ENCODE data around the gene FIBP. TPM values are rescaled to one million over a fixed set of nuclear protein-coding genes. Genes with fewer than 3 reads are reported as not detected.

Gene FIBP
- polyA plus RNA-seq, 1 donor from 2014 or later, result 248 TPM

- peak; percentile 77 for TF ChIP-seq REST (IDR thresholded peaks at IDR 0.05; ENCODE audit: borderline replicate concordance)
- TF ChIP-seq MXI1 (conservative IDR thresholded peaks at IDR 0.05; ENCODE audit: poor library complexity, severe bottlenecking), result no peak
- TF ChIP-seq POLR2AphosphoS5 (IDR thresholded peaks at IDR 0.05), result no peak
- Histone ChIP-seq H3K4me2 (ENCODE audit: low read length) (peak overlapping the region; percentile 95), H3F3A (ENCODE audit: insufficient read depth, low read length, poor library complexity, severe bottlenecking) (peaks cover 5% of the 10 kb centered on the region), H3K36me3 (ENCODE audit: insufficient read depth, low read length) (no peaks in the 10 kb centered on the region), H3K79me2 (replicated peaks; ENCODE audit: insufficient read depth, low read length) (peaks cover 42% of the 10 kb centered on the region), H3K9ac (ENCODE audit: low read length) (peak overlapping the region; percentile 98), H2AFZ (ENCODE audit: low read depth, low read length) (no peak overlapping the region), H3K27ac (ENCODE audit: low read length) (peak overlapping the region; percentile 100), H4K20me1 (ENCODE audit: insufficient read depth) (peaks cover 26% of the 10 kb centered on the region), H3K9me2 (ENCODE audit: insufficient read depth, low read length) (no peaks in the 10 kb centered on the region), H3K9me3 (ENCODE audit: low read length) (no peaks in the 10 kb centered on the region), H3K27me3 (ENCODE audit: insufficient read depth, low read depth, low read length) (no peaks in the 10 kb centered on the region), H3K4me3 (ENCODE audit: low read length) (peak overlapping the region; percentile 100)
Measured at GRCh38 chr11:65859812-65860277, 28.4 kb downstream of the FIBP start.

- H3K9me3 ChIP-seq (ENCODE audit: low read length), result no peaks in the 10 kb centered on the region
- H4K20me1 ChIP-seq (ENCODE audit: insufficient read depth), result peaks cover 32% of the 10 kb centered on the region
- H3K9ac ChIP-seq (ENCODE audit: low read length), result peak overlapping the region; percentile 98
- H3K79me2 ChIP-seq (replicated peaks; ENCODE audit: insufficient read depth, low read length), result peaks cover 48% of the 10 kb centered on the region
- peak overlapping the region; percentile 95 for H3K4me2 ChIP-seq (ENCODE audit: low read length)
- TF ChIP-seq MXI1 (conservative IDR thresholded peaks at IDR 0.05; ENCODE audit: poor library complexity, severe bottlenecking), result peak; percentile 82
- TF ChIP-seq RAD21 (conservative IDR thresholded peaks at IDR 0.05), result no peak
- peak; percentile 92 for TF ChIP-seq EP300 (conservative IDR thresholded peaks at IDR 0.05; ENCODE audit: poor library complexity, severe bottlenecking)
- peak; percentile 66 for TF ChIP-seq TAF1 (IDR thresholded peaks at IDR 0.05; ENCODE audit: low read depth)
- TF ChIP-seq POLR2AphosphoS5 (IDR thresholded peaks at IDR 0.05), result peak; percentile 99
- TF ChIP-seq SMC3 (conservative IDR thresholded peaks at IDR 0.05; ENCODE audit: poor library complexity), result no peak
- TF ChIP-seq CTCF (IDR thresholded peaks at IDR 0.05; ENCODE audit: poor library complexity, severe bottlenecking), result peak; percentile 73
- H2AFZ ChIP-seq (ENCODE audit: low read depth, low read length), result no peak overlapping the region
- peaks cover 5% of the 10 kb centered on the region for H3F3A ChIP-seq (ENCODE audit: insufficient read depth, low read length, poor library complexity, severe bottlenecking)
- H3K27me3 ChIP-seq (ENCODE audit: insufficient read depth, low read depth, low read length), result no peaks in the 10 kb centered on the region
- no peaks in the 10 kb centered on the region for H3K9me2 ChIP-seq (ENCODE audit: insufficient read depth, low read length)
- H3K27ac ChIP-seq (ENCODE audit: low read length), result peak overlapping the region; percentile 100
- H3K4me3 ChIP-seq (ENCODE audit: low read length), result peak overlapping the region; percentile 100
- peaks cover 2% of the 10 kb centered on the region for H3K36me3 ChIP-seq (ENCODE audit: insufficient read depth, low read length)
Measured at GRCh38 chr11:65859095-65859811, 29.0 kb downstream of the FIBP start.

Data from neural cell (in vitro differentiated cells).